HG03135 (cell line): ENCODE measurements around the gene PDE4D.

Experiments
- ATAC-seq: cut with Tn5 transposase; IDR thresholded peaks from one replicate; pipeline ENCODE4 v1.9.1; 2021; ENCODE audit warnings: mild to moderate bottlenecking, moderate library complexity; ENCODE audit not compliant: unreplicated experiment

Gene PDE4D

DNA sequence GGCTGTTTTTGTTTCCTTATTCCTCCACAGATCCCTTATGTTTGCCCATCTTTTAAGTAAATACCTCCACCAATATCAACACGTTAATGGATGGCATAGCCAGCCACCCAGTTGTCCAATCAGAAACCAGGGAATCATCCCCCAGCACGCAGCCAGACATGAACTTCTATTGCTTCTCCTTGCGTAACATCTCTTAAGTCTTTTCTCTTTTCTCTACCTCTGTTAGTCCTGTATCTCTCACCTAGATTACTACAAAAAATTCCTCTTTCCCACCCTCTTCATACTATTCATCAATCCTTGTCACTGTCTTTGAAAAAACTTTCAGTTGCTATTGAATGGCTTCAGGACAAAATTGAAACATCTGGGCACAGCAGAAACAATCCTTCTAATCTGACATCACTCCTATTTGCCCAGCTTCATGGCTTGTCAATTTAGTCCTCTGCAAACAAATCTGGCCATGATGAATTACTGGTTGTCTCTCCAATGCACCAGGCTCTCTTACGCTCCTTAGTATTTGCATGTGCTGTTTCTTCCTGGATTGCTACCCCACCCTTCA, 961.4 kb downstream of the PDE4D start:
- no peak for ATAC-seq

DNA sequence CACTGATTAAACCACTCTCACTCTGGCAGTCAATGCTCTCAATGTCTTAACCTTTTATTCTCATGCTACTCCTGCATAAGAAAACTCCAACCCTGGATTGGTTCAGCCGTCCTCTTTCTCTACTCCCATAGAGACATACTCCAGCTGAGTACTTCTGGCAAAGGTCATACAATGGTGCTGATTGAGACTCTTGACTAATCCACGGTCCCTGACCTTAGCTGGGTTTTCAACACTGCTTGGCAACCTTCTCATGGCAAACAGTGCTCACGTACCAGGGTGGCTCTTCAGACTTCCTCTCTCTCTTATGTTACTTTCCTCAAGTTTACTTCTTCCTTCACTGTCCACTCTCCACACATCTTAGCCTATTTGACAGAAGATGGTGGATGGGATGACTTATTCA, 963.0 kb downstream of the PDE4D start:
- ATAC-seq, result no peak

DNA sequence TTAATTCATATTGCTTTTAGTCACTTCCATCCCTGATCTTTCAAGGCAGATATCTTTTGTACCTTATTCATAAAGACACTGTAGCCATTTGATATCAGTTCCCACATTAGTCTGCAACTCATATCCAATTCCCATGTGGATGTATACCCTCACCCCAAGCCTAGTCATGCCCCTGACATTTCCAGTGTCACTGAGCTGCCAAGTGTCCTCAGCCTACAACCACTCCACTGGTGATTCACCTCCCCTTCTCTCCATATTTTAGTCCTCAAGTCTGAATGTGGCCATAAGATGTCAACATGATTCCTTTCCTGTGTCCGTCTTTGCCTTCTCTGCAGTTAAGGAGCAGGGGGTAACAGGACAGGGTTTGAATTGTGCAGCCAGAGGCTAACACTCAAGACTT, 963.8 kb downstream of the PDE4D start:
- ATAC-seq, result no peak

DNA sequence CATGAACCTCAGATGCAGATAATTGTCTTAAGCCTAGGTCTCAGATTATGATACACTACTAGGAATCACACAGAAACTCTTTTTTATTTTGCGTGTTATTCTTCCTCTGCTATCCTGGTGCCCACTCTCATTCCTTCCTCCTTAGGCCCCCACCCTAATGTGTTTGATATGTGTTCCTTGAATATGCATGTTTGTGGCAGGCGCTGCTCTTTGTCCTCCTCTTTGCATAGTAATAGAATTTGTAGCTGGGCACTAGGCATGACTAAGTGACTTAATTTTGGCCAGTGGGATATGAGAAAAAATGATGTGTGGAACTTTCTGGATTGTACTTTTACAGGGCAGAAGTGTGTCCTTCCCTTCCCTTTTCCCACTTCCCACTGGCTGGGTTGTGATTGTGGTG, 965.6 kb downstream of the PDE4D start:
- ATAC-seq, result no peak

DNA sequence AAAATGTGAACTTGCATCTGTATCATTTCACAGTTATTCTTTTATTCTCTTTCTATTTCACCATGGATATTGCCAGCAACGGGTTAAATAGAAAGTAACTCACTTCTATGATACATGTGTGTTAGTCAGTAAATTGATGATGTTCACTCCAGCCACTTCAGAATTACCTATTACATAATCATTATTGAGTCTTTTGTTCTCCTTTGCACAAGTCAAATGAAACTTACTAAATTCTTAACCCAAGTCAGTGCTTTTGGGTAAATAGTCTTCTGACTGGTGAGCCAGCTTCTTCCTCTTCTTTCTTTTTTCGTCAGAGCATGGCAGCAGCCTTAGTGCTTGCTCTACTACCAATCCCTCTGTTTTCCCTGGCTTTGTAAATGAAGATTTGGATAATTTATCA, 966.3 kb downstream of the PDE4D start:
- ATAC-seq, result no peak

DNA sequence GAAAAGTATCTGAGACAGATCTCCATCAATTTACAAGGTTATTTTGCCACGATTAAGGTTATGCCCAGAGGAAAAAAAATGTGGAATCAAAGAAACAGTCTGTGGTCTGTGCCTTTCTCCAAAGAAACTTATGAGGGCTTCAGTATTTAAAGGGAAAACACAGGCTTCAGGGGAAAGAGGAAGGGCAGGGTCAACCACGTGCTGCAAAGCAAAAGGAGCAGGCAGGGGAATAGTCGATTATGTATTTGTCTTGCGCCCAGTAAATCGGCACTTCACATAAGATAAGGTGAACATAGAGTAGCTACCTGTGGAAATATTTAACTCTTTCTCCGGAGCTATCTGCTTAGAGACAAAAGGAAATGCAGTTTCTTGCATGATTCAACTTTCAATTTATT, 967.0 kb downstream of the PDE4D start:
- no peak for ATAC-seq

DNA sequence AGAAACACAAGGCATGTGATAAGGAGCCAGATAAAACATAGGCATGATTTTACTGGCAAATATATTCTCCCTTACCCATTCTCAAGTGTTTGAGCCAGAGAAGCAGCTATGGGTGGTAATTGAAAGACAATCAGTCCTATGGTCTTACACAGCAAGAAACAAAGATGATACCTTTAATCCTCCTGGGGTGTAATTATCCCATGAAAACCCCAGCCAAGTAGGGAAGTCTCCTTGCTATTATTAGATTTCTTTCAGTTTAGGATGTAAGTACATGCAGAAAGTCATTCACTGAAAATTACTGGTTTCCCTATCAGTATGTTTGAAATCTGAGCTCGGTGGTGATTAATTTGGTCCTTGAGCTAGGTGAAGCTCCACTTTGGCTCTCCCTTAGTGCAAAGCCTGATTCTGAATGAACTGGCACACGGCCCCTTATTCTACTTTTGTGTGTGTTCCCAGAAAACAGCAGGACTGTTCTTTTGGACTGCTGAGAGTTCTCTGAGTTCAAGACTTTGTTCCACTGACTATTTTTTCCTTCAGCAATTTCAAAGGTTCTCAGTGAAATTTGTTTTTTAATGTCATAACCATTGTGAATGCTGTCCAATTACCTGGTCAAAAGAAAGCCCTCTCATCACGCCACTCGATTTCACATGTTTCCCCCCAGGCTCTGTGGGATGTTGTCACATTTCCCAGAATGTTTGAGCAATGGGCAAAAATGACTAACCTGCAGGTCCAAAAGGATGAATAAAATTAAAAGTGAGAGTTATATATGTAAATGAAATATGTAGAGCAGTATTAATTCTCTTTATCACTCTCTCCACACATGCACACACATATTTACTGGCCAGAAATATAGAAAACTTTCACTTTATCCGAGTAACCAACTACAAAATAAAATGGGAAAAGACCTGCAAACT, 967.6 kb downstream of the PDE4D start:
- no peak for ATAC-seq

DNA sequence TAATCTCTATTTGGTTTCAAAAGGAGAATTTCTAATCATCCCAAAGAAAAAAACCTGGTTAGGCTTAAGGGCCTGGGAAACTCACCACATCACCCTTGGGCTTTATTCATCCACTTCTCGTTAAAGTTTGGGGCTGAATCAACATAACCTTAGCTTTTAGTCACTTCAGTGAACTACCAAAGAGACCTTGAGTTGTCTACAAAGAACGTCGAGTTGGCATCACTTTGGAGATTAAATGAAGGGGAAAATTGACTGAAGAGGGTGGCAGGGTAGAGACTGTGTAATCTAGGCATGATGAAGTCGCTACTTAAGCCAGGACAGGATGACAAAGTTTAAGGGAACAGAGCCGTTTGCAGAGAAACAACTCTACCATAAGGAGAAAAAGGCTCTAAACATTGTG, 969.2 kb downstream of the PDE4D start:
- ATAC-seq, result no peak

DNA sequence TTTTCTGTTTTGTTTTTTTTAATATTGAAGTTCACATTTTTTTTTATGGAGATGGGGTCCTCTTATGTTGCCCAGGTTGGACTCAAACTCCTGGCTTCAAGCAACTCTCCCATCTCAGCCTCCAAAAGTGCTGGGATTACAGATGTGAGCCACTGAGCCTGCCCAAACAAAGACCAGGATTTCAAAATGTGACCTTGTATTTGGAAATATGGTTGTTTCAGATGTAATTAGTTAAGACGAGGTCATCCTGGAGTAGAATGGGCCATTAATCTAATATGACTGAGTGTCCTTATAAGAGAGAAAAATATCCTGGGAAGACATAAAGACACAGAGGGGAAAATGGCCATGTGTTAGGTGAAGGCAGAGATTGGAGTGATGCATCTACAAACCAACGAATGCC, 970.2 kb downstream of the PDE4D start:
- no peak for ATAC-seq

DNA sequence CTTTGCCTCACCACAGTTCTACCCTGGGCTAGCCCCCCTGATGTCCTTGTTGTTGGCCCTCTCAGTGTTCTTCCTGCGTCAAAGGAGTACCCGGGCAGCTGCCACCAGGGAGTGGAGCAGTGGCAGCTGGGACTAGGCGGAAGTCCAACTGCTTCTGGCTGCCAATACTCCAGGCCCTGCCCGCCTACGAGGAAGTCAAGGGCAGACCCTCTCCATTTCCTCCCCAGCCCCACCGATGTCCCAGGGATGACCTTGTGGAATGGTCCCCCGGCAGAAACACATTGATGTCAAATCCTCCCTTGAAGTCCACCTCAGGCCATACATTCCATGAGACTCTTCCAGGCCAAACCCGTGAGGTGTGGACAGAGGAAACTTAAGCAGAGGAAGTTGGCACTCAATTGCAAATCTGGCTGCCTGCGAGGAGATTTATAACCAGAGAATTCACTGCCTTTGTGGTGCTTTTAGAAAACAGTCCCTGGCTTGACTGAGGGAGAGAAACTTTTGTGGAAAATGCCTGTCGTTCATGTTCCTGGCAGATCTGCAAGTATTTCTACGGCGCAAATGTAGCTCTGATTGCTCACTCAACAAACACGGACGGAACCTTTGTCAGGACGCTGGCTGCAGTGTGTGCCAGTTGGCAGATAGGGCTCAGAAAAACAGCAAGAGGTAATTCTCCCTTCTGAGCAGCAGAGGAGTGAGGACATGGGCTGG, 970.9 kb downstream of the PDE4D start:
- ATAC-seq, result no peak

DNA sequence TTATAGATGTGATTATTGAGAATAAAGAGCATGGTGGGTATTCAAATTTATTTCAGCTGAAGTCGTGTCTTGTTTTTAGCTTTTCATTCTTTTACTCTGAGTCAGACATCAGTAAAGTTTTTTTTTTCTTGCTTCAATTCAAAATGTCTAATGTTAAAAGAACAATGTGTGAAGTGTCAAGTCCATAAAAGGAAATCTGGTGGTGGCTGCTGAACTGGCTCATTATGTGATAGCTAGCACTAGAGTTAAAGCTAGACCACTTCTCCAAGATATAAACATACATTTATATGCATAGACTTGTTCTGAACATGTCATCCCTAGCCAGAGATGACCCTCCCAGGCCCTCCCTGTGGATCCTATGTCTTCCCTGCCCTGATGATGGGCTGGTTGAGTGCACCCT, 972.4 kb downstream of the PDE4D start:
- no peak for ATAC-seq

DNA sequence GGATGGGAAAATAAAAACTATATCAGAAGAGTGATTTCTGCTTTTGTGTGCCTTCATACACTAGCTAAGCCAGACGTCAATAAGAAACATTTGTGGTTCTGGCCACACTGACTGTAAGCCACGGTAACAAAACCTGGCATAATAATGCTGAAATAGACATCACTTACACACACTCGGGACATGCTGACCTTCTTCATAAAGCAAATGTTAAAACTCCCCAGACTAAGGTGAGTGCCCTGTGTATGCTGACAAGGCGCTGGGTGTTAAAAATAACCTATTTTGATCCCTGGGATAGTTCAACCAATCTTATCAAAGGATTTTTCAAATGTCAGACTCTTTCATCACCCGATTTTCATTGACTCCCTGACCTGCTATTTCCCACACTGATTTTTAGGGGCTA, 973.7 kb downstream of the PDE4D start:
- ATAC-seq, result no peak
